Activated CD8-positive, alpha-beta T cell treated with anti-CD3 and anti-CD28 coated beads, Interleukin-2, amount 10 ng/mL, durations not matched to agents 7 days and 5 days (primary cell): ENCODE data around the gene CEP112. TPM values are rescaled to one million over a fixed set of nuclear protein-coding genes. Genes with fewer than 3 reads are reported as not detected.

Experiments
- ATAC-seq: fragments of 150-1000 bp; cut with Tn5 transposase; one replicate; pipeline ENCODE4 v1.10.0; 2021; ENCODE audit warnings: moderate library complexity
- CTCF ChIA-PET: fragments of 350-600 bp; sonication (Branson Sonifier 250); formaldehyde crosslinking; loops from one replicate; lab custom pipeline; 2021; ENCODE audit warnings: antibody characterized with exemption; lab: Charles Lee
- POLR2A ChIA-PET: fragments of 350-600 bp; sonication (Branson Sonifier 250); formaldehyde crosslinking; loops from one replicate; lab custom pipeline; 2021; ENCODE audit warnings: antibody characterized with exemption; lab: Charles Lee
- DNase-seq: peaks from one replicate; pipeline ENCODE4 v3.0.0-alpha.2; 2020
- H3K27ac Mint-ChIP-seq: one replicate; pipeline ENCODE4 v1.8.0; 2021; ENCODE audit warnings: mild to moderate bottlenecking, mixed read lengths
- H3K27me3 Mint-ChIP-seq: one replicate; pipeline ENCODE4 v1.8.0; 2021; ENCODE audit warnings: low read depth, mixed read lengths
- H3K36me3 Mint-ChIP-seq: one replicate; pipeline ENCODE4 v1.8.0; 2021; ENCODE audit warnings: low read depth, mixed read lengths
- H3K4me1 Mint-ChIP-seq: one replicate; pipeline ENCODE4 v1.8.0; 2021; ENCODE audit warnings: low read depth, mixed read lengths
- H3K4me3 Mint-ChIP-seq: one replicate; pipeline ENCODE4 v1.8.0; 2021; ENCODE audit warnings: mild to moderate bottlenecking, mixed read lengths
- H3K9me3 Mint-ChIP-seq: one replicate; pipeline ENCODE4 v1.8.0; 2022; ENCODE audit warnings: mixed read lengths; ENCODE audit not compliant: insufficient read depth
- total RNA-seq, 2 experiments: library from RNA; stranded (reverse); gene quantifications; one replicate each; pipeline ENCODE4 v1.2.3, GENCODE V29; 2021

Gene CEP112
- total RNA-seq, 2 experiments from 2014 or later, result 2.3 to 2.7 TPM

DNA sequence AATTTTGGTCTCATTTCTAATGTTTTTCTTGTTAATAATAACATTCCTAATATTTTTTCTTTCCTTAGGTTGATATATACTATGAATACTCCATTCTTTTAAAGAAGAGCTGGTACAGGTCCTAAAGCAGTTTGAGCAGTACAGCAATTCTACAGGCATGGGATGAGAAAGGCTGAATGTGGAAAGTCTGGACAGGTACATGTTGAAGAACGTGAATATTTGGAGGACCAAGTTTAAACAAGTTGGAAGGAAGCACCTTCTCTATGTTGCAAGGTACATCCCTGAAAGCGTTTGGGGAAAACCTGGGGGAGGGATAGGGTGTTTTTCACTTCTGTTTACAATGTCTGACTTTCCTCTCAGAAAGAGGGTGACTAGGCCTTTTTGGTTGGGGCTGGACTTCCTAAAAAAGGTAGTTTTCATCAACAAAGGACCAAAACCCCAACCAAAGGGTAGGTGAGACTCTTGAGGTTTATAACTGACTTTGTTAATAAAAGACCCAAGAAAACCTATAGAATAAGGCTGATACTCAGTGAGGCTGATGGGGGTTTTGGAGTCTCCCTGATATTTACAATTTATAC is 534.6 kb downstream of the CEP112 start:
- ATAC-seq, result no peak
- Mint-ChIP-seq H3K27me3 (peaks cover 5% of the 10 kb centered on the region), H3K4me1 (no peaks in the 10 kb centered on the region), H3K4me3 (no peak overlapping the region), H3K36me3 (no peaks in the 10 kb centered on the region), H3K9me3 (no peaks in the 10 kb centered on the region), H3K27ac (no peak overlapping the region)
- CTCF ChIA-PET, result no interaction called here
- no peak for DNase-seq
- POLR2A ChIA-PET, result no interaction called here

DNA sequence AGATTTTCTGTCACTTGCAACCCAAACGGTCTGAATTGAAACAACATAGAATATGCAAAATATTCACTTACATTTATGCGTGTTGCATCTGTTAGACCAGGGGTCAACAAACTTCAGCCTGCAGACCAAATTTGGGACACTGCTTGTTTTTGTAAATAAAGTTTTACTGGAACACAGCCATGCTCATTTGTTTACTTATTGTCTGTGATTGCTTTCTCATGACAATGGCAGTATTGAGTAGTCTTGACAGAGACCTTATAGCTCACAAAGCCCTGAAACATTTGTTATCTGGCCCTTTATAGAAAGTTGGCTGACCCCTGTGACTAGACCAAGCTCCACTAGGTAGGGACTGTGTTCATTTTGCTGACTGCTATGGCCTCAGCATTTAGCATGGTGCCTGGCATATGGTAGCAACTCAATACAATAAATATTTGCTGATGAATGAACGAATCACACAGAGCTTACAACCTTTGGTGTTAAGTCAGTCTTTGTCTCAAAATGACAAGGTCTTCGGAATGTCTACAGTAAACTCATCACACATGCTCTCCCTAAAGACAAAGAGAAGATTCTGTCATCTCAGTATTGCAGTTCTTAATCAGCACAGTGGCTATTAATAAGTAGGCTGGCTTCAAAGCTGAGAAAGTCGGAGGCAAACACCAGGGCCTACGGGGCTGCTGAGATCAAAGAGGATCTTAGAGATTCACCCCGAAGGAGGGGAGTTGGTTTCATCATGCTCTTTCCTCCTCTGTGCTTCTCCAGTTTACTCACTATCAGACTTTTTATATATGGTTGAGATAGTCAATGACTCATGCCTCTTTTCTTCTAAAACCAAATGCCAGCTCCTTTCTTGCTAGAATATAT is 535.3 kb downstream of the CEP112 start:
- DNase-seq, result no peak
- CTCF ChIA-PET, result no interaction called here
- POLR2A ChIA-PET, result no interaction called here
- H3K27ac Mint-ChIP-seq, result no peak overlapping the region
- no peak for ATAC-seq
- H3K4me1 Mint-ChIP-seq, result no peaks in the 10 kb centered on the region
- H3K36me3 Mint-ChIP-seq, result no peaks in the 10 kb centered on the region
- no peak overlapping the region for H3K4me3 Mint-ChIP-seq
- no peaks in the 10 kb centered on the region for H3K9me3 Mint-ChIP-seq
- H3K27me3 Mint-ChIP-seq, result peaks cover 5% of the 10 kb centered on the region

DNA sequence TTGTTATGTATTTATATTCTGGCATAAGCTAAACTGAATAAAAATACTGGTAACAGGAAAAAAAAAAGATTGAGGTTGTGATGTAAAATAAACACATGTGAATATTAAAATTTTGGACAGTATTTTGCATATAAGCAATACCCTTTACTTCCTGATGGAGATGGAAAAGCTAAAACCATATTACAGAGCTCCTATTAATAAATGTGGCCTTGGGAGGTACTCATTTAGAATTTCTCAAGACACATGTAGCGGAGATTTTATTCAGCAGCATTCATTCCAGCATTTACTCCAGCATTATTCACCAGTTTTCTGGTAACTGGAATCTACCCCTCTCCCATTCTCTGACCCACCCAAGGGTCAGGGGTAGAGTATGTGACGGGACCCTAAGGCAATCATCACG is 536.2 kb downstream of the CEP112 start:
- POLR2A ChIA-PET, result no interaction called here
- ATAC-seq (no peak), DNase-seq (no peak)
- CTCF ChIA-PET, result no interaction called here
- no peaks in the 10 kb centered on the region for H3K36me3 Mint-ChIP-seq
- H3K9me3 Mint-ChIP-seq, result no peaks in the 10 kb centered on the region
- H3K27ac Mint-ChIP-seq, result no peak overlapping the region
- no peak overlapping the region for H3K4me3 Mint-ChIP-seq
- H3K4me1 Mint-ChIP-seq, result no peaks in the 10 kb centered on the region
- peaks cover 2% of the 10 kb centered on the region for H3K27me3 Mint-ChIP-seq

DNA sequence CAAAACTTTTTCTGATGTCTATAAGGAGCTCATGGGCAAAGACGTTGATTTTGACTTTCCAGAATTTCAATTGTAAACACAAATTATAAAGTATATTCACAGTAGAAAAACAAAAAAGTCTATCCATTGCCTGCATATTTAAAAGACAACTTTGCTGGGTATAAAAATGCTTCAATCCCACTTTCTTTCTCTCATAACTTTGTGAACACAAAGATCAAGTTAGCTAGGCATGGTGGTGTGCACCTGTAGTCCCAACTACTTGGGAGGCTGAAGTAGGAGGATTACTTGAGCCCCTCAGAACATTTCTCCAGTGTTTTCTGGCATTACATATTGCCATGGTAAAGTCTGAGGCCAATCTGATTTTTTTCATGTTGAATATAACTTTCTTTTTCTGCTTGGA is 547.4 kb downstream of the CEP112 start:
- Mint-ChIP-seq H3K36me3 (no peaks in the 10 kb centered on the region), H3K27ac (no peak overlapping the region), H3K4me1 (no peaks in the 10 kb centered on the region), H3K4me3 (no peak overlapping the region), H3K9me3 (peaks cover 37% of the 10 kb centered on the region), H3K27me3 (no peaks in the 10 kb centered on the region)
- POLR2A ChIA-PET, result no interaction called here
- ATAC-seq, result no peak
- no peak for DNase-seq
- CTCF ChIA-PET, result no interaction called here

DNA sequence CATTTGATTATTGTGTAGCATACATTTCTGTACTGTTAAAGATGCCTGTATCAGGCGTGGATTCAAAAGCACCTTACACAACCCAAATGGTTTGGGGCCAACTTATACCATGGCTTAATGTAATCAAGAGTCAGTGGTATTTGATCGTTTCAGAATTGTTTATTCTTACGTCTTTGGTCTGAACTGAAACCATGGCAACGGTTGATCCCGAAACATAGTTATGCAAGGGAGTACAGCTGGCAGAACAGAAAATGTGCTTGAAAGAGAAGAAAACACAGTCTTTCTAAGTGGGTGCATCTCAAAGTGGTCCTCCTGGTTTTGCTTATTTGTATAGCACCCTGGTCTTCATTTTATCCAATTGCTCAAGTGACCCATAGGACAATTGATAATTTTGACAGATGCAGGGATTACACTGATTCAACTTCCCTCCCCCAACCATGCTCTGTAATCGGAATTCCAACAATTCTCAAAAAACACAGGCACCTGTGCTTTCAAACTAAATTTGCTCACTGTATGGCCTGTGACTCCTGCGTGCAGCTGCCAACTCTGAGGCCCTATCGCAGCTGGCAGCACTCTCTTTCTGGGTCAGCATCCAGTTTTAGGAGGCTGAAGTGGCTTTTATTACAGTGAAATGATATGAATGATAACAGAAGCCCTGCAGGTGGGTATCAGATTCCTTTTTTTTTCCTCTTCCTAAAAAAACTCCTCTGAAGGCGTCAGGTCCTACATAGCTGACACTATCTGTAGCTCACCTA is 553.5 kb downstream of the CEP112 start:
- ATAC-seq (no peak), DNase-seq (no peak)
- Mint-ChIP-seq H3K4me1 (no peaks in the 10 kb centered on the region), H3K9me3 (peaks cover 12% of the 10 kb centered on the region), H3K36me3 (no peaks in the 10 kb centered on the region), H3K27me3 (peaks cover 2% of the 10 kb centered on the region), H3K27ac (no peak overlapping the region), H3K4me3 (no peak overlapping the region)
- CTCF ChIA-PET, result no interaction called here
- POLR2A ChIA-PET, result no interaction called here

DNA sequence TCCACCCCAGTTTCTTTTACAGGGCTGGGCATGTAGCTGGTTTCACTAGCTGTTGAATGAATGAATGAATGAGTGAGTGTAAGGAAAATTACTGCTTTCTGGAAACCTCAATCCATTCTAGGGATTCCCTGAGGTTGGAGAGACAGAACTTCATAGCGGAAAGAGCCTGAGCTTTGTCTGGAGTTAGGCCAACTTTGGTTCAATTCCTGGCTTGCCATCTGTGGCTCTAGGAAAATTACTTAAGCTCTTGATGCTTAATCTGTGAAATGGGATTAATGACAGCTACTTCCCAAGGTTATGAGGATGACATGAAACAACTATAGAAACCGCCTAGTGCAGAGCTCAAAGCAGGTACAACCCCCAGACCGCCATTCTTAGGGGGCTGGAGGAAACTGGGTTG is 554.1 kb downstream of the CEP112 start:
- H3K4me1 Mint-ChIP-seq, result no peaks in the 10 kb centered on the region
- H3K4me3 Mint-ChIP-seq, result no peak overlapping the region

DNA sequence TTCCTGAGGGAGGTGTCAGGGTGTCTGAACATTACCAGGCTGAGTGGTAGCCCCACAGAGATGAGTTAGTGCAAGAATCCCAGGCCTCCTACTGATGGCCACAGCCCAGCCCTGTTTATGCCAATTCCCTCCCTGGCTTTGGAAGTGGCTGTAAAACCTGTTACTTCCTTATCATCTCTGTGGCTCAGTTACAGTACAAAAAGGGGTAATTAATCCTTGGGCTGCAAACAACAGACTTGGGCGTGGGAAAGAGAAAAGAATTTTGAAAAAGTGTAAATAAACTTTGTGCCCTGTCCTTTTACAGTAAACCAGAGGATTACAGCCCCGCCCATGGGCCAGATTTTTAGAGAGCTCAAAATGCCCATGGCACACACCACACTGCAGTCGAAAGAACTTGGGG is 557.4 kb downstream of the CEP112 start:
- CTCF ChIA-PET, result no interaction called here
- Mint-ChIP-seq H3K27me3 (peaks cover 4% of the 10 kb centered on the region), H3K27ac (no peak overlapping the region), H3K4me1 (no peaks in the 10 kb centered on the region), H3K36me3 (no peaks in the 10 kb centered on the region), H3K9me3 (no peaks in the 10 kb centered on the region), H3K4me3 (no peak overlapping the region)
- DNase-seq (no peak), ATAC-seq (no peak)
- POLR2A ChIA-PET, result no interaction called here

More for the DNA sequence above, 554.1 kb downstream of the CEP112 start:
- DNase-seq, result no peak
- H3K9me3 Mint-ChIP-seq, result peaks cover 10% of the 10 kb centered on the region
- no peak for ATAC-seq
- H3K36me3 Mint-ChIP-seq, result no peaks in the 10 kb centered on the region
- CTCF ChIA-PET, result no interaction called here
- no peak overlapping the region for H3K27ac Mint-ChIP-seq
- POLR2A ChIA-PET, result no interaction called here
- H3K27me3 Mint-ChIP-seq, result peaks cover 2% of the 10 kb centered on the region

DNA sequence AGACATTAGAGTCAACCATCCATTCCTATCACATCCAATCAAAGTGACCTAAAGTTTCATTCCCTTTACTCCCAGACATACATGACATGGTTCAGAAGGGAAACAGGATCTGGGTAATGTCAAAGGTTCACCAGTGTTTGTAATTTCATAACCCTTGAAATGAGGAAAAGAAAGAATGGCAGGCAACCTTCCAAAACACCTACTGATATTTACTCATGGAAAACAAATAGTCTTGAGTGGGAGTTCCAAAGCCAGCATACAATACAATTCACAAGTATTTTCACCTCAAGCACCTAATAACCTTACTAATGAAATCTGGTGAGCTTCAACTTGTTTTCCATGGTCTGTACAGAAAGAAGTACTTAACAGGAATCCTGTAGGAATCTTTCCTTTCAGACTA is 557.9 kb downstream of the CEP112 start:
- POLR2A ChIA-PET, result no interaction called here
- no peak overlapping the region for H3K27ac Mint-ChIP-seq
- H3K9me3 Mint-ChIP-seq, result no peaks in the 10 kb centered on the region
- H3K27me3 Mint-ChIP-seq, result peaks cover 4% of the 10 kb centered on the region
- CTCF ChIA-PET, result no interaction called here
- H3K4me3 Mint-ChIP-seq, result no peak overlapping the region
- H3K36me3 Mint-ChIP-seq, result no peaks in the 10 kb centered on the region
- ATAC-seq, result no peak
- DNase-seq, result no peak
- H3K4me1 Mint-ChIP-seq, result no peaks in the 10 kb centered on the region

DNA sequence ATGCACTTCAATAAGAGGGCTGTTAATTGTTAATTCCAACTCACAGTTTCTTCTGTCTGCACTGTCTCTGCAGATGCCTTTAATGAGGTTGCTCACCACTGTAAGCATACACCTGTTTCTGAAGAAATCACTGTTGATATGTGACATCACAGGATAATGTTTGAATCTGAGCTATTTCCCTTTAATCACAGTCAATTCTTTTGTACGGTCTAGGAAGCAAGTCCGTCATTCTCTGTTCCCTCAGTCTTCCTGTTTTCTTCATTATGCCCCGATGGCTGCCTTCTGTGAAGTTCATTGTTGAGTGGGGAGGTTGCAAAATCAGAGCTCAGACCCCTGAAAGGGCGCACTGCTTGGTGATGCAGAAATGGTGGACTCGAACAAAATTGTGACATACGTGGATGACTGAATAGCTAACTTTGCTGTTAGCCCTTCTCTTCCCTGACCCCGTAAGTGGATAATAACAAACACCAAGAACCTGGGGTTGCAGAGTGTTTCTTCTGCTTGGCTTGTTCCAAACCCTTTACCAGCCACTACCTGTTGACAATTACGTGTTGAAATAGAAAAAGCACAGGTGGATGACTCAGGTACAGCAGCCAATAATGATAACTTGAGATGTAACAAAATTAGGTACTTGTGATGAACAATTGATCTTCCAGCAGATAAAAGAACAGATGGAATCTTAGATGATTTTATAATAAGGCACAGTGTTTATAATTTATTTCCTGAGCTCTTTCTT is 558.6 kb downstream of the CEP112 start:
- POLR2A ChIA-PET, result no interaction called here
- CTCF ChIA-PET, result interaction anchor here (1.1 kb wide), 1 partner anchor 16 kb away, joined by 3 read pairs; no protein-coding TSS in a partner anchor
- Mint-ChIP-seq H3K4me3 (no peak overlapping the region), H3K4me1 (no peaks in the 10 kb centered on the region), H3K36me3 (no peaks in the 10 kb centered on the region), H3K27ac (no peak overlapping the region), H3K27me3 (peaks cover 4% of the 10 kb centered on the region), H3K9me3 (no peaks in the 10 kb centered on the region)
- ATAC-seq (no peak), DNase-seq (no peak)

DNA sequence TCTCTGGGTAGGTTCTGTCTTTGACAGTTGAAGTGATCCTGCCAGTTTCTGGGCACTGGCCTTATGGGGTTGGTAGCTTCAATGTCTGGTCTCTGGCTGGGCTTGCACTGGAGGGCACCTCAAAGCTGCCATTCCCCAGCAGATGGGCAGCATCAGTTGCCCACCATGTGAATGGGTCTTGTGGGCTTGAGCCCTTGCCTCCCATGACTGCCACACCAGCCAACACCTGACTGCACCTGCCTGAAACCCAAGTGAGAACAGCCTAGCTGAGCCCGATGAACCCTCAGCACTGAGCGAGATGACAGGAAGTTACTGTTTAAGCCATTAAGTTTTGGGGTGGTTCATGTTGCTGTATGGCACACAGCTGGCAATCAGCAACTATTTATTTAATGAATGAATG is 561.4 kb downstream of the CEP112 start:
- Mint-ChIP-seq H3K9me3 (no peaks in the 10 kb centered on the region), H3K4me1 (no peaks in the 10 kb centered on the region), H3K36me3 (no peaks in the 10 kb centered on the region), H3K27me3 (peaks cover 6% of the 10 kb centered on the region), H3K4me3 (no peak overlapping the region), H3K27ac (no peak overlapping the region)
- ChIA-PET CTCF (no interaction called here), POLR2A (no interaction called here)
- no peak for DNase-seq
- ATAC-seq, result no peak

DNA sequence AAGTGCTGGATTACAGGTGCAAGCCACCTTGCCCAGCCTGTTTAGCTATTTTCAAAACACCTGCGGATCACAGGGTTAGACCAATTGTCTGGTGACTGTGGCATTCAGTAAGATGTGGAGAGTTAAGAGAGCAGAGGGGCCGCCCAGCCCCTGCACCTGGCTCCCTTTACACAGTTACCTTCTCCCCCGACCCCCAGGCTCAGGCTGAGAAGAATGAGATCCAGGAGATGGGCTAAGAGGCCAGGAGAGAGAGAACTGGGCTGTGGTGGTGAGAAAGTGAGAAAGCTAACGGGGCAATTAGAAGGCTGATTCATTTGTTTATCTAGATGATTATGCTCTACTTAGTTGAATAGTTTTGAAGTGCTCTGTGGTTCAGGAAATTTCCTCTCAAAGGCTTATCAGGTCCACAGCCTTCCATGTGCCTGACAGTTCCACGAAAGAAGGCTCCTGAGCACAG is 562.7 kb downstream of the CEP112 start:
- no peaks in the 10 kb centered on the region for H3K9me3 Mint-ChIP-seq
- ChIA-PET CTCF (no interaction called here), POLR2A (no interaction called here)
- no peaks in the 10 kb centered on the region for H3K4me1 Mint-ChIP-seq
- no peak overlapping the region for H3K4me3 Mint-ChIP-seq
- H3K36me3 Mint-ChIP-seq, result no peaks in the 10 kb centered on the region
- peaks cover 6% of the 10 kb centered on the region for H3K27me3 Mint-ChIP-seq
- no peak for ATAC-seq
- DNase-seq, result no peak
- H3K27ac Mint-ChIP-seq, result no peak overlapping the region
